Epidermal melanocyte (primary cell): ENCODE measurements around the gene CALN1.
"Not testable (repeated sequence)": the region's sequence is repeated elsewhere in the genome, so short reads cannot be mapped to it uniquely, and the experiment has no call there.

Source experiments
- DNase-seq: peaks from one replicate; pipeline ENCODE4 v3.0.0; 2011; ENCODE audit warnings: low spot score; ENCODE audit not compliant: insufficient read length

Gene CALN1

DNA sequence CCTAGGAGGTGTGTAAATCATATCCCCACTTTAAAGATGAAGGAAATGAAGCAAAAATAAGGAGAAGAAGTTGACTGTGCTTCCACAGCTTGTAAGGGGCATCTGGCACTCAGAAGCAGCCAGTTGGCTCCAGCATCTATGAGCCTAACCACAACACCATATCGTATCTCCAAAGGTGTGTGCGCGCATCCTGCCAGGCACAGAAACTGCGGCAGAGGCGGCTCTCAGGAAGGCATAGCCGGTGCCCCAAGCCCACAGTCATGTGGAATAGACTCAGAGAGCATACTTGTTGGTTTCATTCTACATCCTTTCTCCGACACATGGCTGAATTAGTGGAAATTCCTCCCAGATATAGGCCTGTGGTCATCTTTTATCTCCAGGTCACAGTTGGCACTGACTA is 423.9 kb downstream of the CALN1 start:
- no peak for DNase-seq

DNA sequence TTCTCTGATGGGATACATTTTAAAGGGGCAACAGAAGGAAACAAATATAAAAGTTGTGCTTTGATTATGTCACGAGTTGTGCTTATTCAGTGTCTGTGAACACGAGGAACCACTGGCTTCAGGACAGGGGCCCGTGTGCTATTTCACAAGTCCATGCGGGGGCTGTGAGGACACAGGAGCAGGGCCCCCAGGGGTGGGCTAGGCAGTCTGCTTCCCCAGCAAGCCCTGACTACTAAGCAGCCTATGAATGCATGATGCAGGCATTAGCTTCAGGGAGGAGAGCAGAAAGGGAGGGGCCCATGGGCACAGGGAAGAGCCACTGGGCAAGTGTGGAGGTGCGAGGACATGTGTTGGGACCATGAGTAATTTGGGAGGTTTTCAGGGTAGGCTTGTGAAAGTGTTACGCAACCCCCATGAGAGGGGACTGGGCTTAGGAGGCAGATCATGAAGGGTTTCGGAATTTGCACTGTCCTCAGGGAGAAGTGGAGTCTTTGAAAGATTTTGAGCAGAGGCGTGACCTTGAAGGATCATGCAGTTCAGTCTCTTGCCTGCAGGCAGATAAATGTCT is 424.9 kb downstream of the CALN1 start:
- no peak for DNase-seq

DNA sequence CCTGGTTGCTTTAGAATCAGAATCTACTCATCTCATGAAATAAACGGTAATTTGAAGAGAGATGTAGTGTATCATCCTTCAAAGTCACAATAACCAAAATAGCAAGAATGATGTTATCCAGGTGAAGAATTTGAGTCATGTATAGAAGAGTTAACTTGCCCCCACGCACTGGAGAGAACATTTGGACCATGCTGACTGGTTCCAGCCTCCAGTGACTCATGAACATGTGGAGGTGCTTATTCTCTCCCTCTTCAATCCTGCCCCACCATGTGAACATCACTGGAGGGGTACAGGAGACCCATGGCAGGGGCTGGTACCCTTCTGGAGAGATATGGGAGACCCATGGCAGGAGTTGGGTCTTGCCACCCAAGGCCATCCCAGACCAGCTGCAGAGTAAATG is 427.8 kb downstream of the CALN1 start:
- DNase-seq, result no peak

DNA sequence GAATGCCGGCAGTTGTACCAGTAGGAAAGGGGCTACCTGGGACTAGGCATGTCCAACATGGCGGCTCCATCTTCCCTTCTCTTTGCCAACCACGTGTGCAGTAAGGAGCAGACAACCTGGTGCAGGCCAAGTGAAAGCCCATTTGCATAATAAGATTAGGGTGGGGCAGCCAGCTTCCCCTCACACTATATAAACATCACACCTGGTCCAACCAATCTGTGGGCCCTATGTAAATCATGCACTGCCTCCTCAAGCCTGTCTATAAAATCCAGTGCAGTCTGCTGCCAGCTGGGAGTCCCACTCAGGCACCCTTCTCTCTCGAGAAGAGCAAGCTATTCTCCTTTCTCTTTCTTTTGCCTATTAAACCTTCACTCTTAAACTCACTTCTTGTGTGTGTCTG is 429.3 kb downstream of the CALN1 start:
- DNase-seq, result no peak

GRCh38 chr7:71976645-71977044 is 435.5 kb downstream of the CALN1 start:
- DNase-seq, result no peak

- no peak for DNase-seq
Measured at GRCh38 chr7:71974611-71975010, 437.5 kb downstream of the CALN1 start.

GRCh38 chr7:71972534-71972933 is 439.6 kb downstream of the CALN1 start:
- no peak for DNase-seq

- no peak for DNase-seq
Measured at GRCh38 chr7:71970725-71971124, 441.4 kb downstream of the CALN1 start.

GRCh38 chr7:71962636-71963035 is 449.5 kb downstream of the CALN1 start:
- DNase-seq, result no peak

- DNase-seq, result no peak
Measured at GRCh38 chr7:71961283-71961682, 450.9 kb downstream of the CALN1 start.

DNA sequence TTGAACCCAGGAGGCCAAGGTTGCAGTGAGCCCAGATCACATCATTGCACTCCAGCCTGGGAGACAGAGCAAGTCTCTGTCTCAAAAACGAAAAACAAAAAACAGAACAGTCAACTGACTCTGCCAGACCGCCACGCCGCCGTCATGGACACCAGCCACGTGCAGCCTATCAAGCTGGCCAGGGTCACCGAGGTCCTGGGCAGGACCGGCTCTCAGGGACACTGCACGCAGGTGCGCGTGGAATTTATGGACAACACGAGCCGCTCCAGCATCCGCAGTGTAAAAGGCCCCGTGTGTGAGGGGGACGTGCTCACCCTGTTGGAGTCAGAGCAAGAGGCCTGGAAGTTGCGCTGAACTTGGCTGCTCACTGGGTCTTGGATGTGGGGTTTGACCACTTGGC is 470.0 kb downstream of the CALN1 start:
- DNase-seq, result no peak

DNA sequence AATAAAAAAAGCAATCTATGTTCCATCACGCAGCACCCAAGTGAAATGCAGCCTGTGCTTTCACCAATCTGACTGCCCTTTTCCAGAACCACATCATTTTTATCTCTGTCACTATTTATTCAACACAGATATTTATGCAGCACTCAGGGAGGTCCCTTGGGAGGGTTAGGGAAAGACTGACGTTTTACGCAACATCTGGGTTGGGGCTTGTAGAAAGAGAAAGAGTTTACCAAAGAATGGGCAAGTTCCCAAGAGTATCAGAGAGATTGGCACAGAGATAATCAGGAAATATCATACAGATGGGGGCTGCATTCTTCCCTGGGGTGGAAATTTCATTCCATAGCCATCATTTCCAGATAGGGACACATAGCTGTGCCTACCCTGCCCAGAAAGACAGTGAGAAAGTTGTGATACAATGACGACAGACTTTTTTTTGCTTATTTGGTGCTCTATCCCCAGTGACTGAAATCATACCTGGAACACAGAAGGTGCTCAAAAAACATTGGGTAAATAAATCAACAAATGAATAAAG is 474.2 kb downstream of the CALN1 start:
- no peak for DNase-seq

GRCh38 chr7:71935674-71936073 is 476.5 kb downstream of the CALN1 start:
- DNase-seq, result no peak

- DNase-seq, result no peak
Measured at GRCh38 chr7:71933426-71933825, 478.7 kb downstream of the CALN1 start.

DNA sequence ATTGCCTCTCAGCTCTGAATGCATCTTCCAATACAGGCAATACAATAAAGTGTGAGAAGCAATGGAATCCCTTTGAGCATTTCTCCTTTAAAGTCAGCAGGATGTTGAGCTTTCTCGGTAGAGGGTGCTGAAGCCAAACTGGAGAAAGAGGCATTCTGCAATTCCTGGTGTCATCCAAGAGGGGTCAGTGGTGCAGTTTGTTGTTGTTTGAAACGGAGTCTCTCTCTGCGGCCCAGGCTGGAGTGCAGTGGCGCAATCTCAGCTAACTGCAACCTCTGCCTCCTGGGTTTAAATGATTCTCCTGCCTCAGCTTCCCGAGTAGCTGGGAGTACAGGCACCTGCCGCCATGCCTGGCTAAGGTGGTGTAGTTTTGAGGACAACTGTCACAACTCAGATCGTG is 486.5 kb downstream of the CALN1 start:
- DNase-seq, result no peak

DNA sequence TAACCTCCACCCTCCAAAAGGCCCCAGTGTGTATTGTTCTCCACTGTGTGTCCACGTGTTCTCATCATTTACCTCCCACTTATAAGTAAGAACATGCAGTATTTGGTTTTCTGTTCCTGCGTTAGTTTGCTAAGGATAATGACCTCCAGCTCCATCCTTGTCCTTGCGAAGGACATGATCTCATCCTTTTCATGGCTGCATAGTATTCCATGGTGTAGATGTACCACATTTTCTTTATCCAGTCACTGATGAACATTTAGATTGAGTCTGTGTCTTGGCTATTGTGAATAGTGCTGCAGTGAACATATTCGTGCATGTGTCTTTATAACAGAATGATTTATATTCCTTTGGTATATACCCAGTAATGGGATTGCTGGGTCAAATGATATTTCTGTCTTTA is 497.9 kb downstream of the CALN1 start:
- not testable (repeated sequence) for DNase-seq

DNA sequence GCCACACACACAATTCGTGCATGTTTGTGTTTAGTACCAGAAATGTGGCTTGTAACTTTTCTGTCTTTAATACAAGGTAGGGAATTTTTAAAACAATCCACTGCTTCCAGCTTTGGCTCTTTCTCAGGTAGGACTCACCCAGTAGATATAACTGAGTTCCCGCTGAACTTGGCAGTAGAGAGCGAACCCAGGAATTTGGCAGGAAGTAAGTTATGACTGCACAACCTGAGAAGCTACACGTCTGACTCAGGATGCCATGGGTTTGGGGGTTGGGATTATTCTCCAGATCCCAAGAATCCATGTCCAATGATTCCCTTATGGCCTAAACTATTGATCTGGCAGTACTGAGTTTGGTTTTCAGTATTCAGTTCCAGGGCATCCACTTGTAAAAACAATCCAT is 499.7 kb downstream of the CALN1 start:
- DNase-seq, result no peak

GRCh38 chr7:71911051-71911450 is 501.1 kb downstream of the CALN1 start:
- DNase-seq, result no peak

- DNase-seq, result no peak
Measured at GRCh38 chr7:71905821-71906220, 506.3 kb downstream of the CALN1 start.

- no peak for DNase-seq
Measured at GRCh38 chr7:71904484-71904883, 507.7 kb downstream of the CALN1 start.

- DNase-seq, result no peak
Measured at GRCh38 chr7:71900556-71900955, 511.6 kb downstream of the CALN1 start.

DNA sequence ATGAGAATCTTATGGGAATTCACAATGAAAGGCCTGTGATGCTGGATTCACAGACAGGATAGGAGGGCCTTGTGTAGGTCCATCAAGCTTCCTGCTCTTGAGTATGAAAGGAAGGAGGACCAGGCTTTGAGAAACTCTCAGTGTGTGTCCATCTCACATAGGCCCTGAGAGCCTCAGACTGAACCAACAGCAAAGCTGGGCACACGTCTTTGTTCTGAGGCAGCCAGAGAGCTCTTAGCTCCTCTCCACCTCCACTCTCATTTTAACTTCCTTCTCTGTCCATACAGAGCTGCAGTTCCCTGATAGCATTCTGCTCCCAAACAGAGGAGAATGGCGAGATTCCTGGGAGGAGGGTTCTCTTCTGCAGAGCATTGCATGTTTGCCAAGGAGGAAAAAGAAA is 515.6 kb downstream of the CALN1 start:
- DNase-seq, result no peak

DNA sequence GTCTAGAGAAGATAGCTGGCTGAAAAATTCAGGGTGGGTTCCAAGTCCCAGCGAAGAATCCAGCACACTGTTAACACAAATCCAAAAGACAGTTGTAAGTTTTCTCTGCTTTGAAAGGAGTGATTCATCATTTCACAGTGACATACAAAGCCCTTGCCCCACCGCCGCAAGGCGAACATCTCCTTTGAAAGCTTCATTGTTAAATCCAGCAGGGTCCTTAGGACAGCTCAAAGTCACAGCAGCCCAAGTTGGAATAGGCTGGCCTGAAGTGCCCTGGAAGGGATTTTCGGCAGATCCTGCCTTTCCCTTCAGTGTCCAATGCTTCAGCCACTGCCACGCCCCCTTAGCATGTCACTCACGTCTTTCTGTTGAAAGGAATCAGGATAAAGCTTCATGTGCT is 526.1 kb downstream of the CALN1 start:
- peak; percentile 58 for DNase-seq

- no peak for DNase-seq
Measured at GRCh38 chr7:71885487-71885886, 526.7 kb downstream of the CALN1 start.
